NCI-H2081 treated with DMSO at 0.1 percent for 48 hours (cell line): ENCODE data around the gene MBD5.

ENCODE experiments used
- DNase-seq: peaks from one replicate; lab custom pipeline; 2025; lab: John Stamatoyannopoulos, UW

MBD5 gene

GRCh38 chr2:148124271-148124670, 103.4 kb downstream of the MBD5 start:
- DNase-seq, result no peak

DNA sequence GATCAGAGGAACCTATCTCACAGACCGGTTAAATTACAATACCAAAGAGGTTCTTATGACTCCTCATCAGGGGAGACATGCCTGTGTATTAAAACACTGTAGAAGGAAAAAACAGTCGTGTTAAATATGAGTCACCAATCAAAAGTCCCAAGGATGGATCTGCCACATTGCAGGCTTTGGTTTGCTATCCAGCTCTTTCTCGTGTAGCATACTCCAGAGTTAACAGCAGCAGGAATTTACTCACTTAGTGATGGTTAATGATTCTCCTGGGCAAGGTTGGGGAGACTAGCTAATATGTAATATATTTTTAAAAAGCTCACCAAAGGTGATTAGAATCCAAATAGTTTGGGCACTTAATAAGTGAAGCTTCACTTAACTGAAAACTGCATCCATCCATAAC, 109.7 kb downstream of the MBD5 start:
- no peak for DNase-seq

GRCh38 chr2:148132412-148132811, 111.5 kb downstream of the MBD5 start:
- no peak for DNase-seq

DNA sequence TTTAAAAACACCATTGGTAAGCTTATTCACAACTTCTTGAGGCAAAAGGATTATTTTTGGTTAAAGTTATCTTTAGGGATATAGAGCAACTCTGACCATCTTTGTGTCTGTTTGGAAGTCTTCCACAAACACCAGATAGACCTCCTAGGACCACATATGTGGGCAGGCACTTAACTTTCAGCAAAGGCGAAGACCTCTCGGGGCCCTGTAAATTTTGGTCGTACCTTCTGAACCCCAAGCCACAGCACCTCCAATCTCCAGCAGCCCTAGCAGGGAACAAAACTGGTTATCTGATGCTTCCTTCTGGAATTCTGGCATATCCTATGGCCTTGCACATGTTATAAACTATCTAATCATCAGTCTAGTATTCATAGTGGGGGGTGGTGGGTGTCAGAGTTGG, 114.8 kb downstream of the MBD5 start:
- DNase-seq, result no peak

DNA sequence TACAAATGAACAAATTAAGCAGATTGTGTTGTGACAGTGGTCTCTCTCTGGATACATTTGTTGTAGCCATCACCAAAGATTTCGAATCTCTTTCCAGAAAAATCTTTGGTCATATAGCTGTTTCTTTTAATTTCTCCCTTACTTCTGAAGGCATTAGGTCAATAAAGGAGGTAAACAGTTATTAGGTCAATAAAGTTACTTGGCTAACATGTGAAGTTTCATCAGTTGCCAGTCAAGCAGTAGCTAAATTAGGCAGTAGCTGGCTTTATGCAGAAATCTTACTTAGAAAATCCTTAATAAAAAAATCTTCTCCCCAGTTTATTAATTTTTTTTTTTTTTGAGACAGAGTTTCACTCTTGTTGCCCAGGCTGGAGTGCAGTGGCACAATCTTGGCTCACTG, 115.5 kb downstream of the MBD5 start:
- no peak for DNase-seq

- no peak for DNase-seq
Observed at GRCh38 chr2:148161909-148162435, 141.1 kb downstream of the MBD5 start.

DNA sequence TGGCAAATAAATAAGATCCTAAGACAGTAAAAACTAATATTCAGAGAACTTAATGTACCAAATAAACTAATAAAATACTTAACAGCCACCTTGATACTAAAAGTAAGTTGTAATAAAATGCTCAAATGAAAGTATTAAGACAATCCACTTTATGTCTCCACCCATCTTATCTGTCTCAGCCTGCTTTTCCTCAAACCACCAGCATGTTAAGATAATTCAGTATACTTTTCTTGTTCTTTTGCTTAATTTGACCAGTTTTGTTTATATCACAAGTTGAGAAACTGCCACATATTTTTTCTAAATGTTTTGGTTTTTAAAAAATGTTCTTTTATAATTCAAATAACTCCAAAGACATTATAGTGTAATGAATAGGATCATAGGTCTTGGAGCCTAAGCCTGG, 142.0 kb downstream of the MBD5 start:
- DNase-seq, result no peak

DNA sequence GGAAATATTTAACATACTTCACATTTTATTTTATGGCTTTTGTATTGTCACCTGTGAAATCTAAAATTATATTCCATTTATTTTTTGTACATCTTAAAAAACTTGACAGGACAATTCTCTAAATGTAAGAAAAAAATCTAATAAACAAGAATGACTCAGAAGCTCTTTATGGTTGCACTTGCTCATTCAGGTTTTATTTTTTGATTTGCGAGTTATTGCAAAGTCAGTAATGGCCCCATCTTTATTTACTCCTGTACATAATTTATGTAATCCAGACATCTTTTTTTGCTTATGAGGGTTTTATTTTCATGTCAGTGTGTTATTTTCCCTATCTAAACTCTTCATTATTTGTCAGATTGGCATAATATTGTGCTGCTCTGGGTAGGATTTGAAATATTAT, 145.1 kb downstream of the MBD5 start:
- no peak for DNase-seq

GRCh38 chr2:148167241-148167766, 146.4 kb downstream of the MBD5 start:
- no peak for DNase-seq

GRCh38 chr2:148167855-148168254, 147.0 kb downstream of the MBD5 start:
- DNase-seq, result no peak

DNA sequence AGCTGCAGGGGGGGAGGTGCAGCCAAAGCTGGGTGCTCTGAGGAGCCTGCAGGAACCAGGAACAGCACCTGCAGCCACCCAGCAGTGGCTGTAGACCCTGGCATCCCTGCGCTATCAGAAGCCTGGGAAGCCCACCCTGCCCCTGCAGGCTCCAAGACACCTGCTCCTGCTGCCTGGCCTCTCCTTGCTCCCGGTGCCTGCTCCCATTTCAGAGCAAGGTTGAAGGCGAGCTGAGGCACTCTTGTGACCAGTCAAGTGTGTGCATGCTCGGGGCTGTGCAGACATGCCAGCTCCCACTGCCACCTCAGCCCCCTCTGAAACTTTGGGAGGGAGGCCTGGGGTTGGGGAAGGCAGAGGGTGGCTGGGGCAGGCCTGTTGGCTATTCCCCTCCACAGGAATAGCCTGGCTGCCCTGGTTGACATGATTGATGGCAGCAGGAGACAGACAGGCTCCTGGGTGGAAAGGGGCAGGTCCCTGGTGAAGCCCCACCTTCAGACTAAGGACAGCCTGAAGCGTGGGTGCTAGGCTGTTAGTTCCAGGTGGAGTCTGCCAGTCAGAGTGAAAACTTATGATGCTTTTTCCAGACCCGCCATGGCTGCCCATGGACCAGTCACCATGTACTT, 151.4 kb downstream of the MBD5 start:
- no peak for DNase-seq

DNA sequence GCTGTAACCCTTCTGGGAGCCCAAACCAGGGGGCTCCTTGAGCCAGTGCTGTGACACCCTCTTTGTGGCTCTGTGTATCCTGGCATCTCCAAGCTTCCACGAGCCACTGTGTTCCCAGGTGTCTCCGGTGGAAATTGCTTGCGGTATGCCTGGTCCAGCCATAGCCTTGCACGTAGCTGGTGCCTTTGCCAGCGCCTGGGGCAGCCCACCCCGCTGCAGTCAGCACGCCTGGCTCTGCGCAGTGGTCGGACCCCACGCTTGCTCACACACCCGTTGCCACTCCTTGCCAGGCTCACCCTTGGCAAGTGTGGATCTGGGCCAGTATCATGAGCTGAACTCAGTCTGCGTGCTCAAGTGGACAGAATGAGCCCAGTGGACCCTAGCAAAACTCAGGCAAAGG, 152.3 kb downstream of the MBD5 start:
- no peak for DNase-seq

DNA sequence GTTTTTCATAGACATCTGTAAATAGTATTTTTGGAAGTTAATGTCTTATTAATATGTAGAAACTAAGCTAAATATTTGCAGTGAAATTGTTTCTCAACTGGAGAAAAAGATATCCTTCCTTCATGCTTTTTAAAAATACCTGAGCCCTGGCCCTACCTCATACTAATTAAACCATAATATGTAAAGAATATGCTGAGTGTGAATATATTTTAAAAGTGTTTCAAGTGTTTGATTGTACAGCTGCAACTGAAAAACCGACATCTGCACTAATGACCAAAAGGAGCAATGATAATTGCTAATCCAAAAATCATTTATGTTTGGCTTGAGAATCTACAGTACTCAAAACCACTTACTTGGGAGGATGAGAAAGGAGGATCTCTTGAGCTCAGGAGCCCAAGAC, 156.7 kb downstream of the MBD5 start:
- no peak for DNase-seq

DNA sequence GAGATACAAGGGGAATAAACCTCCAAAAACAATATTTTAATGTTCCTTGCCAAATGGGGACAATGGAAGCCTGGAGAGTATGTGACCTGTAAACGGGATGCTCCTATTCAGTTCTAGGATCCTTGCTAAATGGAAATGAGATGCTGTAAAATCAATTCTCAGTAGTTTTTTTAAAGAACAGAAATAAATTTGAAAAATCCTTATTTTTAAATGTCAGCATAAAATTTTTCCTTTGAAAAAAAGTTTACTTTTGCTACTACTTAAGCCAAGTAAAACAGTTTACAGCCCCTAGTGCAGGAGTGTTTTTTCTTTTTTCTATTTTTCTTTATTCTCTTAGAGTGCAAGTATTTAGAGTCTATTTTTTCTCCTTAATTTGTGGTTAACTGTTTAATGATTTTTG, 158.8 kb downstream of the MBD5 start:
- no peak for DNase-seq

- DNase-seq, result no peak
Observed at GRCh38 chr2:148184976-148185375, 164.1 kb downstream of the MBD5 start.

DNA sequence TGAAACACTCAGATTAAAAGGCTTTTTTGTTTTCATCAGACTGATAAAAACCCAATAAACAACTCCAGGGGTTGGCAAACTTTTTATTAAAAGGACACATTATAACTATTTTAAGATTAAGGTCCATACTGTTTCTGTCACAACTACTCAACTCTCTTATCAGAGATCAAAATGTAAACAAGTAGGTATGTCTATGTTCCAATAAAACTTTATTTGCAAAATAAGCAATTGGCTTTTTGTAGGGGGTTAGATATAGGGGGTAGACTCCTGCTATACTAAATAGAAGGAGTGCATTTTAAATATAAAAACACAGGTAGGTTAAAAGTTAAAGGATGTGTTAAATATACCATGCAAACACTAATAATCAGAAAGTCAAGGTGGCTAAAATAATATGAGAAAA, 174.0 kb downstream of the MBD5 start:
- DNase-seq, result no peak

DNA sequence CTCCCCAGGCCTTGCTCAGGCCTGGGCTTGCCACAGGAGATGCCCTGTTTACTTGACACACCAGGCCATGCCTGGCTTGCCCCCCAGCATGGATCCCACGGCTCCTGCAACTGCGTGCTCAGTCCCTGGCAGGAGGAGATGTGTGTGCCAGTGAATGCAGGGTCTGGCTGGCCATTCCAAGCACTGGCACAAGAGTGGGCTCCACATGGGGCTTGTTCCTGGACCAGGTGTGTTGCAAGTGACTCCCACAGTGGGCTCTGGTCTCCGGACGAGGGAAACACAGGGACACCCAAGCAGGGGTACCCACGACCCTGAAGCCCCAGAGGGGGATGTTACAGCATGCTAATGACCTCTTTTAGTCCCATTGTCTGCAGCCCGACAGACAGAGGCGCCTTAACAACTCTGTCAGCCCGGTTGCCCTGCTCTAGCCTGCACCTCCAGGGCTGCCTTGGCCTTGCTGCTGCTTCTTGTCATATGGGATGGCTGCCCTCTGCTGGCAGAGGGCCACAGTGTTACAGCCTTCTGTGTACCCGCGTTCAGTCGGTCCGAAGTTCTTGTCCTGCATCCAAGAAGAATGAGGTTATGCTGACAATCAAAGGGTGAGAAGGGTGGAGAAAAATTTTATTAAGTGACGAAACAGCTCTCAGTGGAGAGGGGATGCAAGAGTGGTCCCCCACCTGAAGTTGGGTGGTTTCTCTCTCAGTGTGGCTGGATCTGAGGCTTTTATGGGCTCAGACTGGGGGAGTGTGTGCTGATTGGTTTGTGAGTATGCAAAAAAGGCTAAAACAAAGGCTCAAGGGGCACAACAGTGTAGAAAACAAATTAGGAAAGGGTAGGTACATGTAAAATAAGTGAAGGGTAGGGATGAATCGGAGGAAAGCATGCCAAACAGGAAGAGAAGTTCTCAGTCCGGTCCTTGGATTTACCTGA, 180.4 kb downstream of the MBD5 start:
- DNase-seq, result no peak

DNA sequence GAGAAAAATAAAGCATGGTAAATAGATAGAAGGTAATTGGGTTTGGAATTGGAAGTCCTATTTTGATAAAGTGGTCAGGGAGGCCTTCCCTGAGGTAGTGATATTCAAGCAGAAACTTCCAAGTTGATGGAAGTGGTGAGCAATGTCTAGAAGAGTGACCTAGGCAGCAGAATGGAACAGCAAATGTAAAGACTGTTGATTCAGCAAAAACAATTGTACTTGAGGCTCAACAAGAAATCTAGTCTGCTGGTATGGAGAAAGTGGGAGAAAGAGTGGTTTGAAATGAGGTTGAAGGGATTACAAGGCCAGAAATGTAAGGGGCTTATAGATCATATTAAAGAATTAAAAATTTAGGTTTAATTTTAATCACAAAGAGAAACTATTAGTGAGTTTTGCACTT, 181.3 kb downstream of the MBD5 start:
- DNase-seq, result no peak

DNA sequence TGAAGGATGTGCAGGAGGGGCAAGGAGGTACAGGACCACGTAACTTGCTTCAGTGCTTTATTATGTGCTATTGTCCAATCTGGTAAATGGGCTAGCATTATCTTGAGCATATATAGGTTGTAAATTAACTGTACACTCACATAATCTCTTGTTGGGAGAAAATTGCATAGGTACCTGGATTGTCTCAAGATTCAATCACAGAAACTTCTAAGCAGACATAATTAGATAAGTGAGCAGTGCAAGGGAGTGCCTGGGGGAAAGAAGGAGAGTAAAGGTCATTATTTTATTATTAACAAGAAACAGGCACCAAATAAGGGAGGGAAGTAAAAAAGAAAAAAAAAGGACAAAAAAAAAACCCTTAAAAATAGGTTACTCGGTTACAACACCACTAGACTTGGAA, 186.2 kb downstream of the MBD5 start:
- DNase-seq, result no peak

DNA sequence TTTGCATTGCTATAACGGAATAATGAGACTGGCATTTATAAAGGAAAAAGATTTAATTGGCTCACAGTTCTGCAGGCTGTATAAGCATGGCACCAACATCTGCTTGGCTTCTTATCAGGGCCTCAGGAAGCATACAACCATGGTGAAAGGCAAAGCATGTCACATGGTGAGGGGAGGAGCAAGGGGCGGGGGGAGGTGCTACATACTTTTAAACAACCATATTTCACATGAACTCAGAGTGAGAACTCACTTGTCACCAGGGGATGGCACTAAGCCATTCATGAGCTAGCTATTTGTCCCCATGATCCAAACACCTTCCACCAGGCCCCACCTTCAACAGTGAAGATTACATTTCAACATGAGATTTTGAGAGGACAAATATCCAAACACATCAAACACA, 188.7 kb downstream of the MBD5 start:
- DNase-seq, result no peak

GRCh38 chr2:148218326-148219075, 197.6 kb downstream of the MBD5 start:
- DNase-seq, result no peak

DNA sequence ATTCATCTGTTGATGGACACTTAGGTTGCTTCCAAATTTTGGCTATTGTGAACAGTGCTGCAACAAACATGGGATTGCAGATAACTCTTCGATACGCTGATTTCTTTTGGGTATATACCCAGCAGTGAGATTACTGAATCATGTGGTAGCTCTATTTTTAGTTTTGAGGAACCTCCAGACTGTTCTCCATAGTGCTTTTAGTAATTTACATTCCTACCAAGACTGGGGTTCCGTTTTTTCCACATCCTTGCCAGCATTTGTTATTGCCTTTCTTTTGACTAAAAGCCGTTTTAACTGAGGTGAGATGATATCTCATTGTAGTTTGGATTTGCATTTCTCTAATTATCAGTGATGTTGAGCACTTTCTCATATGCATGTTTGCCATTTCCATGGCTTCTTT, 200.3 kb downstream of the MBD5 start:
- no peak for DNase-seq
